ENCODE results near the gene POU5F1. TPM values are rescaled to one million over a fixed set of nuclear protein-coding genes. Genes with fewer than 3 reads are reported as not detected.

The POU5F1 gene
- total and polyA plus RNA-seq, 2 experiments from 2014 or later = 1.6 TPM; not detected in 1

GRCh38 chr6:31209137-31209536 lies 38.7 kb upstream of the POU5F1 start:
- Histone ChIP-seq H3K4me3 (no peak overlapping the region), H3K36me3 (no peaks in the 10 kb centered on the region), H3K27me3 (no peaks in the 10 kb centered on the region), H3K27ac (no peak overlapping the region), H3K9me3 (ENCODE audit: low read depth) (no peaks in the 10 kb centered on the region), H3K4me1 (ENCODE audit: low read depth) (peaks cover 11% of the 10 kb centered on the region)
- no peak for DNase-seq (ENCODE audit: low read depth in 1 of 2, low spot score in 1 of 2)
- TF ChIP-seq, protein P1, sequence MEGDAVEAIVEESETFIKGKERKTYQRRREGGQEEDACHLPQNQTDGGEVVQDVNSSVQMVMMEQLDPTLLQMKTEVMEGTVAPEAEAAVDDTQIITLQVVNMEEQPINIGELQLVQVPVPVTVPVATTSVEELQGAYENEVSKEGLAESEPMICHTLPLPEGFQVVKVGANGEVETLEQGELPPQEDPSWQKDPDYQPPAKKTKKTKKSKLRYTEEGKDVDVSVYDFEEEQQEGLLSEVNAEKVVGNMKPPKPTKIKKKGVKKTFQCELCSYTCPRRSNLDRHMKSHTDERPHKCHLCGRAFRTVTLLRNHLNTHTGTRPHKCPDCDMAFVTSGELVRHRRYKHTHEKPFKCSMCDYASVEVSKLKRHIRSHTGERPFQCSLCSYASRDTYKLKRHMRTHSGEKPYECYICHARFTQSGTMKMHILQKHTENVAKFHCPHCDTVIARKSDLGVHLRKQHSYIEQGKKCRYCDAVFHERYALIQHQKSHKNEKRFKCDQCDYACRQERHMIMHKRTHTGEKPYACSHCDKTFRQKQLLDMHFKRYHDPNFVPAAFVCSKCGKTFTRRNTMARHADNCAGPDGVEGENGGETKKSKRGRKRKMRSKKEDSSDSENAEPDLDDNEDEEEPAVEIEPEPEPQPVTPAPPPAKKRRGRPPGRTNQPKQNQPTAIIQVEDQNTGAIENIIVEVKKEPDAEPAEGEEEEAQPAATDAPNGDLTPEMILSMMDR (IDR thresholded peaks at IDR 0.05; ENCODE audit: low read depth, low read length) = no peak

- Histone ChIP-seq H3K27me3 (no peaks in the 10 kb centered on the region), H3K27ac (peak overlapping the region; percentile 66), H3K4me1 (ENCODE audit: low read depth) (peaks cover 11% of the 10 kb centered on the region), H3K36me3 (no peaks in the 10 kb centered on the region), H3K9me3 (ENCODE audit: low read depth) (no peaks in the 10 kb centered on the region), H3K4me3 (no peak overlapping the region)
- no peak for DNase-seq (ENCODE audit: low read depth in 1 of 2, low spot score in 1 of 2)
- TF ChIP-seq, protein P1 (IDR thresholded peaks at IDR 0.05; ENCODE audit: low read depth, low read length) = no peak
These were observed 38.0 kb upstream of the POU5F1 start for GRCh38 chr6:31208506-31208905.

GRCh38 chr6:31205638-31206037 lies 35.2 kb upstream of the POU5F1 start:
- TF ChIP-seq, protein P1 (IDR thresholded peaks at IDR 0.05; ENCODE audit: low read depth, low read length) = no peak
- Histone ChIP-seq H3K9me3 (ENCODE audit: low read depth) (no peaks in the 10 kb centered on the region), H3K27me3 (no peaks in the 10 kb centered on the region), H3K27ac (no peak overlapping the region), H3K36me3 (no peaks in the 10 kb centered on the region), H3K4me3 (no peak overlapping the region), H3K4me1 (ENCODE audit: low read depth) (peaks cover 11% of the 10 kb centered on the region)
- no peak for DNase-seq (ENCODE audit: low read depth in 1 of 2, low spot score in 1 of 2)

GRCh38 chr6:31204751-31205145 lies 34.3 kb upstream of the POU5F1 start:
- TF ChIP-seq, protein P1 (IDR thresholded peaks at IDR 0.05; ENCODE audit: low read depth, low read length) = no peak
- no peaks in the 10 kb centered on the region for H3K36me3 ChIP-seq
- no peak for DNase-seq (ENCODE audit: low read depth in 1 of 2, low spot score in 1 of 2)
- no peaks in the 10 kb centered on the region for H3K9me3 ChIP-seq (ENCODE audit: low read depth)
- no peak overlapping the region for H3K27ac ChIP-seq
- no peak overlapping the region for H3K4me3 ChIP-seq
- peaks cover 11% of the 10 kb centered on the region for H3K4me1 ChIP-seq (ENCODE audit: low read depth)
- no peaks in the 10 kb centered on the region for H3K27me3 ChIP-seq

DNA sequence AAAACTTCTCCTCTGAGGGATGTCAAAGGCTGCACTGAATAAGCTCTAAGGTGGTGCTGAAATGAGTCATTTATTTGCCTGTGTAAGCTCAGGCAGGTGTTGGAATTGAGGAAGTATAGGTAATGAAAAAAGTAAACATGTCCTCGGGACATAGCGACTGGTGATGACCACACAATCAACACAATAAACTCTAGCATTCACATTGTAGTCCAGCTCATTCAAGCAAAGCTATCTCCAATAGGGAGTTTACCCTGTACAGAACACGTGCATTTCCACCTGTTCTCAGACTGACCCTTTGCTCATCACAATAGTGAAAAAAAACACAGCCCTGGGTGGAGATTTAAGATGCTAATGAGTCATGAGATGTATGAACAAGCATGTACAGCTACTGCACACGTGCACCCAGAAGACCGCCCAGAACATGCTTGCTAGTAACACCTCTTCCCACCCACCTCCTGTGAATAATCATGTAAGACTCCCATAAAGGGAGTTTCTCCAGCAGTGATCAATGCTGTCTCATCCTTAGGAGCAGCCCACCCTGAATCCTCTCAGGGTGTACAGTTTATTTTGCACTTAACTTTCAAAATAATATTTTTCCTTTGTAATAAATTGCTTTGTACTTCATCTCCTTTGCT lies 33.0 kb upstream of the POU5F1 start:
- TF ChIP-seq, protein P1 (IDR thresholded peaks at IDR 0.05; ENCODE audit: low read depth, low read length) = no peak
- no peaks in the 10 kb centered on the region for H3K27me3 ChIP-seq
- DNase-seq (ENCODE audit: low read depth in 1 of 2, low spot score in 1 of 2) = peak in 1 of 2 donors; percentile 33
- H3K4me3 ChIP-seq = no peak overlapping the region
- no peak overlapping the region for H3K27ac ChIP-seq
- H3K4me1 ChIP-seq (ENCODE audit: low read depth) = peaks cover 8% of the 10 kb centered on the region
- H3K36me3 ChIP-seq = no peaks in the 10 kb centered on the region
- H3K9me3 ChIP-seq (ENCODE audit: low read depth) = no peaks in the 10 kb centered on the region
